GM18870 (cell line): ENCODE measurements around the gene VIM.

ENCODE experiments used
- ATAC-seq: cut with Tn5 transposase; IDR thresholded peaks from one replicate; pipeline ENCODE4 v1.9.1; 2021; ENCODE audit warnings: moderate library complexity; ENCODE audit not compliant: unreplicated experiment

Gene VIM

GRCh38 chr10:17209302-17209701 lies 18.7 kb upstream of the VIM start:
- no peak for ATAC-seq

GRCh38 chr10:17209881-17210280 lies 18.2 kb upstream of the VIM start:
- no peak for ATAC-seq

GRCh38 chr10:17210361-17210760 lies 17.7 kb upstream of the VIM start:
- no peak for ATAC-seq

GRCh38 chr10:17212802-17213221 lies 15.2 kb upstream of the VIM start:
- no peak for ATAC-seq

- no peak for ATAC-seq
Observed at GRCh38 chr10:17213646-17214349, 14.2 kb upstream of the VIM start.

- no peak for ATAC-seq
Observed at GRCh38 chr10:17214526-17214925, 13.5 kb upstream of the VIM start.

- ATAC-seq, result no peak
Observed at GRCh38 chr10:17214971-17215781, 12.9 kb upstream of the VIM start.

GRCh38 chr10:17215782-17216122 lies 12.3 kb upstream of the VIM start:
- ATAC-seq, result no peak

GRCh38 chr10:17216217-17216900 lies 11.7 kb upstream of the VIM start:
- peak; percentile 100 for ATAC-seq

- no peak for ATAC-seq
Observed at GRCh38 chr10:17216901-17217395, 11.1 kb upstream of the VIM start.

- no peak for ATAC-seq
Observed at GRCh38 chr10:17217631-17218232, 10.3 kb upstream of the VIM start.

- no peak for ATAC-seq
Observed at GRCh38 chr10:17219024-17219423, 9.0 kb upstream of the VIM start.

- ATAC-seq, result no peak
Observed at GRCh38 chr10:17220652-17221100, 7.4 kb upstream of the VIM start.

- no peak for ATAC-seq
Observed at GRCh38 chr10:17222329-17222728, 5.7 kb upstream of the VIM start.

- no peak for ATAC-seq
Observed at GRCh38 chr10:17225808-17226207, 2.2 kb upstream of the VIM start.

GRCh38 chr10:17226891-17227303 lies 1.1 kb upstream of the VIM start:
- no peak for ATAC-seq

- ATAC-seq, result peak; percentile 39
Observed at GRCh38 chr10:17227367-17228090, 512 bp upstream of the VIM start.

GRCh38 chr10:17229016-17229716 lies 1.1 kb downstream of the VIM start:
- ATAC-seq, result no peak

- ATAC-seq, result peak; percentile 1
Observed at GRCh38 chr10:17229717-17229966, 1.6 kb downstream of the VIM start.

GRCh38 chr10:17229967-17230682 lies 2.1 kb downstream of the VIM start:
- ATAC-seq, result peak; percentile 46
